Fibroblast of lung (primary cell): ENCODE results near the gene ABHD17C.

Experiments
- EZH2 ChIP-seq: IDR thresholded peaks from 2 replicates; pipeline ENCODE4 v1.5.1; 2012; ENCODE audit warnings: low read length, control low read depth, mild to moderate bottlenecking; ENCODE audit errors: missing control alignments
- TF ChIP-seq, protein P1 (sequence below), 2 donors: IDR thresholded peaks in 1 of 2; conservative IDR thresholded peaks in 1 of 2; 1 replicate in 1 of 2; 2 replicates in 1 of 2; pipeline ENCODE4 v1.5.1; 2011 to 2012; ENCODE audit warnings: low read length in 2 of 2, control low read depth in 1 of 2, inconsistent platforms in 1 of 2, low read depth in 1 of 2, mild to moderate bottlenecking in 1 of 2

DNA sequence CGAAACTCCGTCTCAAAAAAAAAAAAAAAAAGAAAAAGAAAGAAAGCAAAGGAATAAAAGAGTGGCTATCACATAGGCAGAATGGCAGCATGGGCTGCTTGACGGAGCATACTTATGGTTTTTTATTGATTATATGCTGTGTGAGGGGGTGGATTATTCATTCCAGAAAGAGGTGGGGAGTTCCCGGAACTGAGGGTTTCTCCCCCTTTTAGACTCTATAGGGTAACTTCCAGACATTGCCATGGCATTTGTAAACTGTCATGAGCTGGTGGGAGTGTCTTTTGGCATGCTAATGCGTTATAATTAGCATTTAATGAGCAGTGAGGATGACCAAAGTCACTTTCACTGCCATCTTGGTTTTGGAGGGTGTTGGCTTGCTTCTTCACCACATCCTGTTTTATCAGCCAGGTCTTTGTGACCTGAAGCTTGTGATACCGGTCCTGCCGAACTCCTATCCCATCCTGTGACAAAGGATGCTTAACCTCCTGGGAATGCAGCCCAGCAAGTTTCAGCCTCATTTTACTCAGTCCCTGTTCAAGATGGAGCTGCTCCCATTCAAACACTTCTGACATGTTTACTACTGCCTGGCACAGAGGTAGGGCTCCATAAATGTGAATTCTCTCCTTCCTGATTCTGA is 15.8 kb upstream of the ABHD17C start:
- TF ChIP-seq, protein P1, sequence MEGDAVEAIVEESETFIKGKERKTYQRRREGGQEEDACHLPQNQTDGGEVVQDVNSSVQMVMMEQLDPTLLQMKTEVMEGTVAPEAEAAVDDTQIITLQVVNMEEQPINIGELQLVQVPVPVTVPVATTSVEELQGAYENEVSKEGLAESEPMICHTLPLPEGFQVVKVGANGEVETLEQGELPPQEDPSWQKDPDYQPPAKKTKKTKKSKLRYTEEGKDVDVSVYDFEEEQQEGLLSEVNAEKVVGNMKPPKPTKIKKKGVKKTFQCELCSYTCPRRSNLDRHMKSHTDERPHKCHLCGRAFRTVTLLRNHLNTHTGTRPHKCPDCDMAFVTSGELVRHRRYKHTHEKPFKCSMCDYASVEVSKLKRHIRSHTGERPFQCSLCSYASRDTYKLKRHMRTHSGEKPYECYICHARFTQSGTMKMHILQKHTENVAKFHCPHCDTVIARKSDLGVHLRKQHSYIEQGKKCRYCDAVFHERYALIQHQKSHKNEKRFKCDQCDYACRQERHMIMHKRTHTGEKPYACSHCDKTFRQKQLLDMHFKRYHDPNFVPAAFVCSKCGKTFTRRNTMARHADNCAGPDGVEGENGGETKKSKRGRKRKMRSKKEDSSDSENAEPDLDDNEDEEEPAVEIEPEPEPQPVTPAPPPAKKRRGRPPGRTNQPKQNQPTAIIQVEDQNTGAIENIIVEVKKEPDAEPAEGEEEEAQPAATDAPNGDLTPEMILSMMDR (conservative IDR thresholded peaks at IDR 0.05 in 1 of 2, IDR thresholded peaks at IDR 0.05 in 1 of 2; ENCODE audit: low read depth in 1 of 2, low read length in 2 of 2) = no peak
- TF ChIP-seq EZH2 = no peak
